ENCODE results near the gene ZNF518B.

DNA sequence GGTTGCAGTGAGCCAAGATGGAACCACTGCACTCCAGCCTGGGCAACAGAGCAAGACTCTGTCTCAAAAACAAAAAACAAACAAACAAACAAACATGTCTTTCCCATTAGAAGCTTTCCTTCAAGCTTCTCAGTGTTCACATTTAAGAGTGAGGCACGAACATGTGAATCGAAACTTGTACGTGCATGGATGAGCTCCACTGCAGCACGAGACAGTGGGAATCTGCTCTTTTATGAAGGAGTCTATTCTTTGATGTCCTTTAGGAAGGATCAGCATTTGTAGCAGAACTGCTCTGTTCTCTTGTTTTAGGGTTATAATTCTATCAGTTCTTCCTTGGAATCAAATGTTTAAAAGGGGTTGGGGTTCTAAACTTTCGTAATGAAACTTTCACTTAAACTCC is 23.4 kb upstream of the ZNF518B start:
- TF ChIP-seq, protein P1, sequence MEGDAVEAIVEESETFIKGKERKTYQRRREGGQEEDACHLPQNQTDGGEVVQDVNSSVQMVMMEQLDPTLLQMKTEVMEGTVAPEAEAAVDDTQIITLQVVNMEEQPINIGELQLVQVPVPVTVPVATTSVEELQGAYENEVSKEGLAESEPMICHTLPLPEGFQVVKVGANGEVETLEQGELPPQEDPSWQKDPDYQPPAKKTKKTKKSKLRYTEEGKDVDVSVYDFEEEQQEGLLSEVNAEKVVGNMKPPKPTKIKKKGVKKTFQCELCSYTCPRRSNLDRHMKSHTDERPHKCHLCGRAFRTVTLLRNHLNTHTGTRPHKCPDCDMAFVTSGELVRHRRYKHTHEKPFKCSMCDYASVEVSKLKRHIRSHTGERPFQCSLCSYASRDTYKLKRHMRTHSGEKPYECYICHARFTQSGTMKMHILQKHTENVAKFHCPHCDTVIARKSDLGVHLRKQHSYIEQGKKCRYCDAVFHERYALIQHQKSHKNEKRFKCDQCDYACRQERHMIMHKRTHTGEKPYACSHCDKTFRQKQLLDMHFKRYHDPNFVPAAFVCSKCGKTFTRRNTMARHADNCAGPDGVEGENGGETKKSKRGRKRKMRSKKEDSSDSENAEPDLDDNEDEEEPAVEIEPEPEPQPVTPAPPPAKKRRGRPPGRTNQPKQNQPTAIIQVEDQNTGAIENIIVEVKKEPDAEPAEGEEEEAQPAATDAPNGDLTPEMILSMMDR (IDR thresholded peaks at IDR 0.05; ENCODE audit: poor library complexity, severe bottlenecking) = no peak
- no peak for TF ChIP-seq EP300 (conservative IDR thresholded peaks at IDR 0.05; ENCODE audit: poor library complexity, severe bottlenecking)
- TF ChIP-seq, protein P2, sequence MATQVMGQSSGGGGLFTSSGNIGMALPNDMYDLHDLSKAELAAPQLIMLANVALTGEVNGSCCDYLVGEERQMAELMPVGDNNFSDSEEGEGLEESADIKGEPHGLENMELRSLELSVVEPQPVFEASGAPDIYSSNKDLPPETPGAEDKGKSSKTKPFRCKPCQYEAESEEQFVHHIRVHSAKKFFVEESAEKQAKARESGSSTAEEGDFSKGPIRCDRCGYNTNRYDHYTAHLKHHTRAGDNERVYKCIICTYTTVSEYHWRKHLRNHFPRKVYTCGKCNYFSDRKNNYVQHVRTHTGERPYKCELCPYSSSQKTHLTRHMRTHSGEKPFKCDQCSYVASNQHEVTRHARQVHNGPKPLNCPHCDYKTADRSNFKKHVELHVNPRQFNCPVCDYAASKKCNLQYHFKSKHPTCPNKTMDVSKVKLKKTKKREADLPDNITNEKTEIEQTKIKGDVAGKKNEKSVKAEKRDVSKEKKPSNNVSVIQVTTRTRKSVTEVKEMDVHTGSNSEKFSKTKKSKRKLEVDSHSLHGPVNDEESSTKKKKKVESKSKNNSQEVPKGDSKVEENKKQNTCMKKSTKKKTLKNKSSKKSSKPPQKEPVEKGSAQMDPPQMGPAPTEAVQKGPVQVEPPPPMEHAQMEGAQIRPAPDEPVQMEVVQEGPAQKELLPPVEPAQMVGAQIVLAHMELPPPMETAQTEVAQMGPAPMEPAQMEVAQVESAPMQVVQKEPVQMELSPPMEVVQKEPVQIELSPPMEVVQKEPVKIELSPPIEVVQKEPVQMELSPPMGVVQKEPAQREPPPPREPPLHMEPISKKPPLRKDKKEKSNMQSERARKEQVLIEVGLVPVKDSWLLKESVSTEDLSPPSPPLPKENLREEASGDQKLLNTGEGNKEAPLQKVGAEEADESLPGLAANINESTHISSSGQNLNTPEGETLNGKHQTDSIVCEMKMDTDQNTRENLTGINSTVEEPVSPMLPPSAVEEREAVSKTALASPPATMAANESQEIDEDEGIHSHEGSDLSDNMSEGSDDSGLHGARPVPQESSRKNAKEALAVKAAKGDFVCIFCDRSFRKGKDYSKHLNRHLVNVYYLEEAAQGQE (IDR thresholded peaks at IDR 0.05; ENCODE audit: borderline replicate concordance) = no peak
- no peak for TF ChIP-seq SMC3 (conservative IDR thresholded peaks at IDR 0.05; ENCODE audit: poor library complexity)
- no peak for TF ChIP-seq POLR2AphosphoS5 (IDR thresholded peaks at IDR 0.05)
- no peak for TF ChIP-seq EZH2 (IDR thresholded peaks at IDR 0.05; ENCODE audit: borderline replicate concordance, insufficient read depth, low read length, poor library complexity, severe bottlenecking)
- no peak for TF ChIP-seq RAD21 (conservative IDR thresholded peaks at IDR 0.05)
- TF ChIP-seq TAF1 (IDR thresholded peaks at IDR 0.05; ENCODE audit: low read depth) = no peak
- TF ChIP-seq MXI1 (conservative IDR thresholded peaks at IDR 0.05; ENCODE audit: poor library complexity, severe bottlenecking) = no peak
